Large intestine (tissue), 3 donors: ENCODE results near the gene OBSCN. TPM values are rescaled to one million over a fixed set of nuclear protein-coding genes. Genes with fewer than 3 reads are reported as not detected.
"Not testable (repeated sequence)": the region's sequence is repeated elsewhere in the genome, so short reads cannot be mapped to it uniquely, and the experiment has no call there.

Experiments used
- DNase-seq, 2 donors: peaks; one replicate each; pipeline versions ENCODE4 v3.0.0 to v3.0.0-alpha.2; 2013
- H3K27ac ChIP-seq: one replicate; pipeline ENCODE4 v1.5.1; 2013; ENCODE audit warnings: low read length
- H3K27me3 ChIP-seq: 2 replicates; pipeline ENCODE4 v1.6.1; 2013; ENCODE audit warnings: low read length; ENCODE audit not compliant: control insufficient read depth, insufficient read depth
- H3K36me3 ChIP-seq: 2 replicates; pipeline ENCODE4 v1.6.1; 2013; ENCODE audit warnings: low read length; ENCODE audit not compliant: control insufficient read depth, insufficient read depth
- H3K4me1 ChIP-seq: one replicate; pipeline ENCODE4 v1.6.1; 2013; ENCODE audit warnings: low read length; ENCODE audit not compliant: control insufficient read depth, insufficient read depth
- H3K4me3 ChIP-seq: one replicate; pipeline ENCODE4 v1.5.1; 2013; ENCODE audit warnings: low read length
- H3K9me3 ChIP-seq: one replicate; pipeline ENCODE4 v1.6.1; 2013; ENCODE audit warnings: mild to moderate bottlenecking, low read depth, low read length, moderate library complexity; ENCODE audit not compliant: control insufficient read depth
- WGBS: methylation state at CpG from one replicate; pipeline ENCODE4 v1.1.5; 2013; ENCODE audit warnings: low lambda C conversion rate; ENCODE audit not compliant: insufficient coverage; 5-methylcytosine and 5-hydroxymethylcytosine counted together
- polyA plus RNA-seq: library from polyadenylated mRNA; unstranded; fragments of 120-200 nt; gene quantifications from one replicate; pipeline ENCODE4 v1.2.1, GENCODE V29; 2013

Gene OBSCN
- polyA plus RNA-seq, 1 donor = 58.9 TPM

- no peak overlapping the region for H3K27ac ChIP-seq
- no peak for DNase-seq
- peaks cover 10% of the 10 kb centered on the region for H3K9me3 ChIP-seq
- H3K4me1 ChIP-seq = no peaks in the 10 kb centered on the region
- peaks cover 21% of the 10 kb centered on the region for H3K36me3 ChIP-seq
- H3K4me3 ChIP-seq = no peak overlapping the region
- no peaks in the 10 kb centered on the region for H3K27me3 ChIP-seq
- WGBS = no CpG with 5 or more reads among the region's 21 CpGs
These were observed 35.0 kb upstream of the OBSCN start for GRCh38 chr1:228172591-228173527.

GRCh38 chr1:228173528-228174481, 34.0 kb upstream of the OBSCN start:
- H3K27ac ChIP-seq, H3K9me3 ChIP-seq, H3K4me1 ChIP-seq, H3K4me3 ChIP-seq, H3K27me3 ChIP-seq: not testable (repeated sequence)
- WGBS = no CpG with 5 or more reads among the region's 69 CpGs
- DNase-seq = peak in 1 of 2 donors; percentile 59
- peaks cover 19% of the 10 kb centered on the region for H3K36me3 ChIP-seq

- Histone ChIP-seq H3K27me3 (no peaks in the 10 kb centered on the region), H3K36me3 (peaks cover 19% of the 10 kb centered on the region), H3K4me1 (no peaks in the 10 kb centered on the region), H3K27ac (no peak overlapping the region), H3K4me3 (no peak overlapping the region), H3K9me3 (peaks cover 10% of the 10 kb centered on the region)
- peak in 1 of 2 donors; percentile 51 for DNase-seq
- no CpG with 5 or more reads among the region's 52 CpGs for WGBS
These were observed 33.1 kb upstream of the OBSCN start for GRCh38 chr1:228174482-228175315.

GRCh38 chr1:228175316-228176023, 32.4 kb upstream of the OBSCN start:
- Histone ChIP-seq H3K36me3 (peaks cover 19% of the 10 kb centered on the region), H3K9me3 (peaks cover 10% of the 10 kb centered on the region), H3K4me1 (no peaks in the 10 kb centered on the region), H3K4me3 (no peak overlapping the region), H3K27ac (no peak overlapping the region), H3K27me3 (no peaks in the 10 kb centered on the region)
- WGBS = no CpG with 5 or more reads among the region's 18 CpGs
- DNase-seq = no peak

- no peak for DNase-seq
- no peaks in the 10 kb centered on the region for H3K4me1 ChIP-seq
- H3K27ac ChIP-seq = no peak overlapping the region
- H3K36me3 ChIP-seq = peaks cover 19% of the 10 kb centered on the region
- H3K27me3 ChIP-seq = no peaks in the 10 kb centered on the region
- no peak overlapping the region for H3K4me3 ChIP-seq
- peaks cover 10% of the 10 kb centered on the region for H3K9me3 ChIP-seq
- no CpG with 5 or more reads among the region's 4 CpGs for WGBS
These were observed 31.8 kb upstream of the OBSCN start for GRCh38 chr1:228176024-228176395.

GRCh38 chr1:228176461-228177182, 31.2 kb upstream of the OBSCN start:
- H3K4me1 ChIP-seq = no peaks in the 10 kb centered on the region
- no peaks in the 10 kb centered on the region for H3K27me3 ChIP-seq
- H3K36me3 ChIP-seq = peaks cover 19% of the 10 kb centered on the region
- H3K27ac ChIP-seq = no peak overlapping the region
- WGBS = 100% methylated on average over 1 of the region's 19 CpGs
- H3K9me3 ChIP-seq = peaks cover 10% of the 10 kb centered on the region
- no peak overlapping the region for H3K4me3 ChIP-seq
- no peak for DNase-seq

GRCh38 chr1:228177183-228177475, 30.7 kb upstream of the OBSCN start:
- WGBS = no CpG with 5 or more reads among the region's 5 CpGs
- H3K9me3 ChIP-seq = peaks cover 10% of the 10 kb centered on the region
- H3K4me1 ChIP-seq = no peaks in the 10 kb centered on the region
- peaks cover 19% of the 10 kb centered on the region for H3K36me3 ChIP-seq
- no peak overlapping the region for H3K27ac ChIP-seq
- no peak overlapping the region for H3K4me3 ChIP-seq
- H3K27me3 ChIP-seq = no peaks in the 10 kb centered on the region
- no peak for DNase-seq

- WGBS = no CpG with 5 or more reads among the region's 12 CpGs
- Histone ChIP-seq H3K9me3 (peaks cover 10% of the 10 kb centered on the region), H3K36me3 (peaks cover 19% of the 10 kb centered on the region), H3K4me3 (no peak overlapping the region), H3K27me3 (no peaks in the 10 kb centered on the region), H3K27ac (peak overlapping the region; percentile 13), H3K4me1 (no peaks in the 10 kb centered on the region)
- DNase-seq = no peak
These were observed 29.8 kb upstream of the OBSCN start for GRCh38 chr1:228177721-228178710.
